Breast epithelium (tissue), 4 donors: ENCODE data around the gene B4GALT2. TPM values are rescaled to one million over a fixed set of nuclear protein-coding genes. Genes with fewer than 3 reads are reported as not detected.

Source experiments
- DNase-seq, 2 donors: peaks; one replicate each; pipeline ENCODE4 v3.0.0-alpha.2; 2019; ENCODE audit warnings: low spot score in 2 of 2
- H3K27ac ChIP-seq, 2 donors: fragments of 200-600 bp; sonication (generic) in 1 of 2; one replicate each; pipeline ENCODE4 v1.5.1; 2016 to 2019; ENCODE audit warnings: mild to moderate bottlenecking in 1 of 2
- H3K27me3 ChIP-seq, 2 donors: fragments of 200-600 bp; sonication (generic) in 1 of 2; one replicate each; pipeline versions ENCODE4 v1.5.1 to v1.6.0; 2017 to 2019; ENCODE audit warnings: control low read depth in 1 of 2, mild to moderate bottlenecking in 1 of 2
- H3K36me3 ChIP-seq: fragments of 200-600 bp; one replicate; pipeline ENCODE4 v1.5.1; 2019
- H3K4me1 ChIP-seq, 2 donors: fragments of 200-600 bp; sonication (generic); one replicate each; pipeline ENCODE4 v1.5.1; 2016 to 2019; ENCODE audit warnings: control low read depth in 1 of 2
- H3K4me3 ChIP-seq, 3 donors: fragments of 200-600 bp; sonication (generic); 1 replicate in 2 of 3; 2 replicates in 1 of 3; pipeline ENCODE4 v1.5.1; 2016 to 2019; ENCODE audit warnings: mild to moderate bottlenecking in 3 of 3, moderate library complexity in 2 of 3
- H3K9me3 ChIP-seq, 2 donors: fragments of 200-600 bp; sonication (generic) in 1 of 2; one replicate each; pipeline ENCODE4 v1.5.1; 2016 to 2019; ENCODE audit warnings: control low read depth in 1 of 2
- CTCF ChIP-seq, 3 donors: fragments of 450-650 bp; IDR thresholded peaks; one replicate each; pipeline ENCODE4 v1.5.1; 2016 to 2017; ENCODE audit warnings: antibody characterized with exemption in 3 of 3, mild to moderate bottlenecking in 3 of 3, moderate library complexity in 3 of 3
- POLR2A ChIP-seq: fragments of 450-650 bp; IDR thresholded peaks from one replicate; pipeline ENCODE4 v1.6.1; 2016; ENCODE audit warnings: antibody characterized with exemption, mild to moderate bottlenecking, moderate library complexity
- POLR2AphosphoS5 ChIP-seq, 3 donors: sonication (generic); formaldehyde crosslinking; IDR thresholded peaks; one replicate each; pipeline ENCODE4 v1.6.1; 2017; ENCODE audit warnings: antibody characterized with exemption in 3 of 3
- intact Hi-C: fragments of 100-400 bp; cut with DNase I; formaldehyde crosslinking; loops from one replicate; pipeline ENCODE4 v1.15.1; 2023; ENCODE audit warnings: low total_unique reads
- total RNA-seq, 3 donors: library from RNA; depleted of rRNA; stranded (reverse); fragments of >200 nt; gene quantifications; one replicate each; pipeline ENCODE4 v1.1.0, GENCODE V29; 2016

The B4GALT2 gene
- total RNA-seq, 3 donors from 2014 or later, result 19.8 to 49.9 (median 37.0) TPM

GRCh38 chr1:44035726-44036408, 56.9 kb downstream of the B4GALT2 start:
- TF ChIP-seq CTCF (IDR thresholded peaks at IDR 0.05) (no peak), POLR2A (no peak), POLR2AphosphoS5 (IDR thresholded peaks at IDR 0.05) (no peak)
- no peak for DNase-seq
- Histone ChIP-seq H3K9me3 (no peaks in the 10 kb centered on the region), H3K36me3 (no peaks in the 10 kb centered on the region), H3K4me3 (no peak overlapping the region), H3K4me1 (peaks cover 0 to 12% of the 10 kb centered on the region in 2 donors), H3K27ac (peak overlapping the region in 1 of 2 donors; percentile 62), H3K27me3 (no peaks in the 10 kb centered on the region)
- intact Hi-C loops, result loop anchor here (10.0 kb wide), 1 partner anchor 271 kb away; no protein-coding TSS in a partner anchor

- Histone ChIP-seq H3K27me3 (no peaks in the 10 kb centered on the region), H3K27ac (peak overlapping the region in 1 of 2 donors; percentile 62), H3K4me1 (peaks cover 0 to 10% of the 10 kb centered on the region in 2 donors), H3K36me3 (no peaks in the 10 kb centered on the region), H3K4me3 (no peak overlapping the region), H3K9me3 (no peaks in the 10 kb centered on the region)
- intact Hi-C loops, result loop anchor here (10.0 kb wide), 1 partner anchor 272 kb away; no protein-coding TSS in a partner anchor
- peak in 1 of 2 donors; percentile 70 for DNase-seq
- TF ChIP-seq CTCF (IDR thresholded peaks at IDR 0.05) (peak; percentile 43 to 92 (median 68)), POLR2AphosphoS5 (IDR thresholded peaks at IDR 0.05) (no peak)
Observed at GRCh38 chr1:44036409-44037139, 57.6 kb downstream of the B4GALT2 start.

GRCh38 chr1:44037154-44037553, 58.1 kb downstream of the B4GALT2 start:
- no peak for DNase-seq
- intact Hi-C loops, result loop anchor here (10.0 kb wide), 1 partner anchor 272 kb away; no protein-coding TSS in a partner anchor

GRCh38 chr1:44038876-44039657, 60.1 kb downstream of the B4GALT2 start:
- no peaks in the 10 kb centered on the region for H3K4me1 ChIP-seq
- DNase-seq, result no peak
- H3K27me3 ChIP-seq, result no peaks in the 10 kb centered on the region
- no peak overlapping the region for H3K27ac ChIP-seq
- H3K9me3 ChIP-seq, result no peaks in the 10 kb centered on the region
- no peaks in the 10 kb centered on the region for H3K36me3 ChIP-seq
- no peak overlapping the region for H3K4me3 ChIP-seq
- intact Hi-C loops, result loop anchor here (2.0 to 10.0 kb wide), 2 partner anchors 28 to 274 kb away; no protein-coding TSS in a partner anchor
- no peak for TF ChIP-seq POLR2A
- no peak for TF ChIP-seq POLR2AphosphoS5 (IDR thresholded peaks at IDR 0.05)
- TF ChIP-seq CTCF (IDR thresholded peaks at IDR 0.05), result no peak

More at GRCh38 chr1:44037154-44037553, 58.1 kb downstream of the B4GALT2 start:
- Histone ChIP-seq H3K36me3 (no peaks in the 10 kb centered on the region), H3K4me1 (peaks cover 0 to 5% of the 10 kb centered on the region in 2 donors), H3K9me3 (no peaks in the 10 kb centered on the region), H3K27ac (no peak overlapping the region), H3K27me3 (no peaks in the 10 kb centered on the region), H3K4me3 (no peak overlapping the region)
- TF ChIP-seq POLR2AphosphoS5 (IDR thresholded peaks at IDR 0.05), result no peak
- no peak for TF ChIP-seq POLR2A
- TF ChIP-seq CTCF (IDR thresholded peaks at IDR 0.05), result no peak
